Left cardiac atrium (tissue), 4 donors: Measurements from ENCODE around the gene STK39. TPM values are rescaled to one million over a fixed set of nuclear protein-coding genes. Genes with fewer than 3 reads are reported as not detected.
A peak's percentile ranks its signal among the peaks of the same experiment; 100 is the strongest.

Source experiments
- ATAC-seq, 2 donors: fragments of 200-7000 bp; cut with Tn5 transposase; one replicate each; pipeline ENCODE4 v1.9.1; 2020; ENCODE audit warnings: mild to moderate bottlenecking in 2 of 2, moderate library complexity in 2 of 2
- DNase-seq: peaks from one replicate; pipeline ENCODE4 v3.0.0-alpha.2; 2020
- intact Hi-C, 2 donors: fragments of 100-400 bp; cut with DNase I; formaldehyde crosslinking; loops; one replicate each; pipeline versions ENCODE4 v1.14.1 to v1.15.1; 2022 to 2023
- total RNA-seq, 2 donors: library from RNA; stranded (reverse); fragmentation: NEBNext Ultra II Directional; extraction: Animal tissue kit (Norgen Biotek cat#: 25700); gene quantifications; one replicate each; pipeline ENCODE4 v1.2.1, GENCODE V29; 2021
- donor health status: DM: no; HTN: yes; CAD: no.
- donor health status: DM: no; HTN: yes; CAD: no; lungs with severe emphysema.
- donor health status: DM: yes; HTN: yes; CAD: no.
- donor health status: Dilated cardiomyopathy.

The STK39 gene
- total RNA-seq, 2 donors from 2014 or later, result 12.3 to 14.1 TPM

GRCh38 chr2:168212866-168213265 lies 34.5 kb downstream of the STK39 start:
- ATAC-seq (peak in 1 of 2 donors; percentile 17), DNase-seq (no peak)
- intact Hi-C loops, result no loop called here

- DNase-seq (no peak), ATAC-seq (no peak)
- intact Hi-C loops, result no loop called here
Observed at GRCh38 chr2:168212167-168212566, 35.2 kb downstream of the STK39 start.

- DNase-seq (no peak), ATAC-seq (peak in 1 of 2 donors; percentile 8)
- intact Hi-C loops, result no loop called here
Observed at GRCh38 chr2:168211664-168212163, 35.7 kb downstream of the STK39 start.

GRCh38 chr2:168210895-168211570 lies 36.4 kb downstream of the STK39 start:
- ATAC-seq (peak; percentile 71 to 91), DNase-seq (no peak)
- intact Hi-C loops, result no loop called here

GRCh38 chr2:168210216-168210894 lies 37.0 kb downstream of the STK39 start:
- ATAC-seq (no peak), DNase-seq (no peak)
- intact Hi-C loops, result no loop called here

- no peak for DNase-seq
- intact Hi-C loops, result no loop called here
- no peak for ATAC-seq
Observed at GRCh38 chr2:168208652-168209051, 38.7 kb downstream of the STK39 start.

GRCh38 chr2:168207851-168208250 lies 39.5 kb downstream of the STK39 start:
- intact Hi-C loops, result no loop called here

GRCh38 chr2:168203762-168204693 lies 43.4 kb downstream of the STK39 start:
- ATAC-seq (peak; percentile 12 to 63), DNase-seq (no peak)
- intact Hi-C loops, result no loop called here

More at GRCh38 chr2:168207851-168208250, 39.5 kb downstream of the STK39 start:
- ATAC-seq (no peak), DNase-seq (no peak)

- intact Hi-C loops, result no loop called here
- no peak for DNase-seq
- no peak for ATAC-seq
Observed at GRCh38 chr2:168201584-168202116, 45.7 kb downstream of the STK39 start.

GRCh38 chr2:168200930-168201583 lies 46.3 kb downstream of the STK39 start:
- intact Hi-C loops, result no loop called here
- DNase-seq (no peak), ATAC-seq (no peak)

- ATAC-seq (peak; percentile 49 to 55), DNase-seq (no peak)
- intact Hi-C loops, result no loop called here
Observed at GRCh38 chr2:168198476-168199207, 48.8 kb downstream of the STK39 start.

GRCh38 chr2:168196764-168197180 lies 50.6 kb downstream of the STK39 start:
- ATAC-seq (no peak), DNase-seq (no peak)
- intact Hi-C loops, result no loop called here

GRCh38 chr2:168194784-168195522 lies 52.4 kb downstream of the STK39 start:
- intact Hi-C loops, result no loop called here
- DNase-seq (no peak), ATAC-seq (peak in 1 of 2 donors; percentile 38)

GRCh38 chr2:168192839-168193616 lies 54.4 kb downstream of the STK39 start:
- ATAC-seq (peak; percentile 16 to 56), DNase-seq (no peak)
- intact Hi-C loops, result no loop called here

GRCh38 chr2:168191955-168192785 lies 55.2 kb downstream of the STK39 start:
- intact Hi-C loops, result no loop called here
- DNase-seq (no peak), ATAC-seq (peak in 1 of 2 donors; percentile 61)
